Measurements from ENCODE around the gene P2RY8.

The P2RY8 gene

GRCh38 chrX:1535241-1536041 lies 1.5 kb downstream of the P2RY8 start:
- H3K4me3 ChIP-seq (ENCODE audit: low read depth, low read length): no peak overlapping the region
- TF ChIP-seq CTCF (IDR thresholded peaks at IDR 0.05; ENCODE audit: low read depth, low read length): no peak

GRCh38 chrX:1534301-1535168 lies 2.5 kb downstream of the P2RY8 start:
- H3K4me3 ChIP-seq (ENCODE audit: low read depth, low read length): no peak overlapping the region
- TF ChIP-seq CTCF (IDR thresholded peaks at IDR 0.05; ENCODE audit: low read depth, low read length): no peak

GRCh38 chrX:1533058-1533457 lies 3.9 kb downstream of the P2RY8 start:
- H3K4me3 ChIP-seq (ENCODE audit: low read depth, low read length): no peak overlapping the region
- TF ChIP-seq CTCF (IDR thresholded peaks at IDR 0.05; ENCODE audit: low read depth, low read length): no peak

DNA sequence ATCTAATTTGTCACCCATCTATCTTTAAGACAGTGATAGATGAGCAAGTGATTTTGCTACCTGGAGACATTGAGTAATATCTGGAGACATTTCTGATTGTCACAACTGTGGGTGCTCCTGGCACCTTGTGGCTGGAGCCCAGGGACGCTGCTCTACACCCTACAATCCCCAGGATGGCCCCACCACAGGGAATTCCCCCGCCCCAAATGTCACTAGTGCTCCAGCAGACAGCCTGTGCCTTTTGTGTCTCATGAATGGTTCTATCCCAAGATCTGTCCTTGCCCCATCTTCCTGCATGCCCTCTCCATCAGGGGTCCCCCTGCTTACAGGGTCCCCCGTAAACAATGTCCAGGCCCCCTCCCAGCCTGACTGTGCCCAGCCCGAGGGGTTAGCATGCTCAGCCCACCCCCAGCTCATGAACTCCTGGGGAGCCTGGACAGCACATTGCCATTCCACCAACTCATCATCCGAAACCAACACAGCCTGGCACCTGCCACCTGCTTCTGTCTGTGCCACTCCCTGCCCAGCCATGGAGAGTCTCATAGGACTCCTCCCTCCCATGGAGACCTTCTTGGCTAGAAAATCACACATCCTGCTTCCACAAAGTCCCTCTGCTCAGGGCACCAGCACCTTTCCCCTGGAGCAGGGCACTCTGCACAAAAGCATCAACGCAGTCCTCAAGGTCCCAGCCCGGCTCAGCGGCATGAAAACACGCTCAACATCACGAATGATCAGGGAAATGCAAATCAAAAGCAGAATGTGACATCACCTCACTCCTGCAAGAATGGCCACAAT lies 5.7 kb downstream of the P2RY8 start:
- TF ChIP-seq CTCF (IDR thresholded peaks at IDR 0.05; ENCODE audit: low read depth, low read length): no peak
- H3K4me3 ChIP-seq (ENCODE audit: low read depth, low read length): no peak overlapping the region

- no peak for TF ChIP-seq CTCF (IDR thresholded peaks at IDR 0.05; ENCODE audit: low read depth, low read length)
- no peak overlapping the region for H3K4me3 ChIP-seq (ENCODE audit: low read depth, low read length)
Observed at GRCh38 chrX:1529756-1530155, 7.2 kb downstream of the P2RY8 start.

DNA sequence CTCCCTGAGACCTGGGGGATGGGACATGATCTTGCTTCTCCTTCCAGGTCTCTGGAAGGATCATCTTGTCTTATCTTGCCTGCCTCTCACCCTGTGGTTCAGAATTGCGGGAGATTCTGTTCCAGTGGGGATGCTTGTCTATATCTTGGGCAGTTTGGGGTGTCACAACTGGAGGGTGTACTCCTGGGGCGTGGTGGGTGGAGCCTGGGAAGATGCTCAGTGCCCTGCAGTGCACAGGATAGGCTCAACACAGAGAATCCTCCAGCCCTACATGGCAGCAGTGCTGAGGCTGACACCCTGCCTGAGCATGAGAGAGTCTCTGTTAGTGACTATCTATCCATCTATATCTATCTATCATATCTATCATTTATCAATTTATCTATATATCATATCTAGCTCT lies 7.7 kb downstream of the P2RY8 start:
- no peak overlapping the region for H3K4me3 ChIP-seq (ENCODE audit: low read depth, low read length)
- TF ChIP-seq CTCF (IDR thresholded peaks at IDR 0.05; ENCODE audit: low read depth, low read length): no peak
